Activated naive CD4-positive, alpha-beta T cell treated with anti-CD3 and anti-CD28 coated beads, Interleukin-2, amount 50 U/mL, for 72 hours (primary cell): ENCODE data around the gene SCYL1. TPM values are rescaled to one million over a fixed set of nuclear protein-coding genes. Genes with fewer than 3 reads are reported as not detected.

Experiments
- ATAC-seq, 2 donors: fragments of 150-1000 bp; cut with Tn5 transposase; 2 replicates each; pipeline ENCODE4 v1.10.0; 2021; ENCODE audit warnings: mild to moderate bottlenecking in 2 of 2, moderate library complexity in 2 of 2
- DNase-seq, 2 donors: peaks; one replicate each; pipeline ENCODE4 v3.0.0; 2021 to 2022; ENCODE audit warnings: low spot score in 2 of 2
- H3K27ac Mint-ChIP-seq, 2 donors: one replicate each; pipeline ENCODE4 v1.8.0; 2022; ENCODE audit warnings: mild to moderate bottlenecking in 2 of 2, mixed read lengths in 2 of 2
- H3K36me3 Mint-ChIP-seq, 2 donors: one replicate each; pipeline ENCODE4 v1.8.0; 2022; ENCODE audit warnings: mixed read lengths in 2 of 2
- H3K9me3 Mint-ChIP-seq, 2 donors: one replicate each; pipeline ENCODE4 v1.8.0; 2022; ENCODE audit warnings: mixed read lengths in 2 of 2
- total RNA-seq, 2 donors: library from RNA; stranded (reverse); gene quantifications; one replicate each; pipeline ENCODE4 v1.2.3, GENCODE V29; 2022

The SCYL1 gene
- total RNA-seq, 2 donors from 2014 or later: 74.3 to 93.2 TPM

DNA sequence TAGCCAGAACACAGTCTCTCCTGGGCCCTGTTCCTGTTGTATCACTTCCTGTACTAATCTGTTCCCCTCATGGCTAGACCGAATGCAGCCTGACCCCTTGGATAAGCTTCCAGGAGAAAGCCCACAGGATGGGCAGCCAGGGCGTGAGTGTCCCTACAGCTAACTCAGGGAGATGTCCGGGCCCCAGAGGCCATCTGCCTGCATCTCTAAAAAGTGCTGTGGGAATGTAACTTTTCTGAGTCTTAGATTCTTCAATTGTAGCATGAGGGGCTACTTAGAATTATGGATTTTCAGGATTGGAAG lies 33.8 kb upstream of the SCYL1 start:
- Mint-ChIP-seq H3K27ac (peak overlapping the region; percentile 29 to 98), H3K9me3 (no peaks in the 10 kb centered on the region), H3K36me3 (peaks cover 0 to 6% of the 10 kb centered on the region in 2 donors)
- ATAC-seq (no peak), DNase-seq (no peak)

DNA sequence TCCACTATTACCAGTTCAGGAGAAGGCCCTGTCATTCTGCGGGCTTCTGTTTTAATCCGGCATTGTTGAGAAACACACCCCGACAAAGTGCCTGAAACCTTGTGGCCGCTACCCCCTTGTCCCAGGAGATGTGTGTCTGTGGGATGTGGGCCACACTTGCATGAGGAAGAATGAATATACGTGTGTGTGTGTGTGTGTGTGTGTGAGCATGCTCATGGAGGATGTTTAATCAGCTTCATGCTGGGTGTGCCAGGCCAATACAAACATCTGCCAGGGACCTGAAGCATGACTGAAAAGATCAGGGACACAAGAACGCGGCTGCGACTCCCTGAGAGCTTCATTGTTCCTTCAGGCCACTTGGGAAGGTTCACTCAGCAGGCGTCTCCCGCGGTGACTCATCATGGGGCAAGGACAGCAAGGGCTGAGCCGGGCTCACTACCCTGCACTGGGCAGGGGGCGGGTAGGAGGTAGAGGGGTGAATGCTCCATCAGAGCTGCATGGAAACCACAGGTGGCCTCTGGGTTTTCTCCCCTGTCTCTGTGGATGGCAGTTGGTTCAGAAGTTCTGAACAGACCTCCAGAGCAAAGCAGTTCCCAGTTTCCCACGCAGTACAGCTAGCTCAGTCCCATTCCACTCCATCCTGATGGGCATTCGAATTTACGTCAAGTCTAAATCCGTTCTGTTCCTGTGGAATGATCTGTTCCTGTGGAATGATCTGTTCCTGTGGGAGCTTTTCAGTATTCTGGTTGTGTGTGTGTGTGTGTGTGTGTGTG lies 33.1 kb upstream of the SCYL1 start:
- H3K36me3 Mint-ChIP-seq: peaks cover under 1 to 6% of the 10 kb centered on the region in 2 donors
- H3K27ac Mint-ChIP-seq: peak overlapping the region; percentile 95 to 98
- ATAC-seq (no peak), DNase-seq (no peak)
- H3K9me3 Mint-ChIP-seq: no peaks in the 10 kb centered on the region

DNA sequence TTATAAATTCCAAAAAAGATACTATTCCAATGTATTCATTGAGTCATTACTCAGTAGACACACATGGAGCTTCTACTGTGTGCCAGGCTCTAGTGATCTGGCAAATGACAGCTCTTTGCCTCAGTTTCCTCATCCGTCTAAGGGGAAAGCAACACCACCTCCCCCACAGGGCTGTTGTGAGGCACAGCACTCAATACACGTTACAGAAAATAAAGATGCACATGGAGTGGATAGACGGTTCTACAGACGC lies 32.6 kb upstream of the SCYL1 start:
- DNase-seq (no peak), ATAC-seq (no peak)
- Mint-ChIP-seq H3K36me3 (peaks cover 6% of the 10 kb centered on the region in 2 donors), H3K9me3 (no peaks in the 10 kb centered on the region), H3K27ac (peak overlapping the region; percentile 95 to 98)

GRCh38 chr11:65492637-65493366 lies 32.1 kb upstream of the SCYL1 start:
- peak; percentile 11 to 47 for ATAC-seq
- peak overlapping the region; percentile 95 to 98 for H3K27ac Mint-ChIP-seq
- no peak for DNase-seq
- peaks cover 6% of the 10 kb centered on the region in 2 donors for H3K36me3 Mint-ChIP-seq
- no peaks in the 10 kb centered on the region for H3K9me3 Mint-ChIP-seq

DNA sequence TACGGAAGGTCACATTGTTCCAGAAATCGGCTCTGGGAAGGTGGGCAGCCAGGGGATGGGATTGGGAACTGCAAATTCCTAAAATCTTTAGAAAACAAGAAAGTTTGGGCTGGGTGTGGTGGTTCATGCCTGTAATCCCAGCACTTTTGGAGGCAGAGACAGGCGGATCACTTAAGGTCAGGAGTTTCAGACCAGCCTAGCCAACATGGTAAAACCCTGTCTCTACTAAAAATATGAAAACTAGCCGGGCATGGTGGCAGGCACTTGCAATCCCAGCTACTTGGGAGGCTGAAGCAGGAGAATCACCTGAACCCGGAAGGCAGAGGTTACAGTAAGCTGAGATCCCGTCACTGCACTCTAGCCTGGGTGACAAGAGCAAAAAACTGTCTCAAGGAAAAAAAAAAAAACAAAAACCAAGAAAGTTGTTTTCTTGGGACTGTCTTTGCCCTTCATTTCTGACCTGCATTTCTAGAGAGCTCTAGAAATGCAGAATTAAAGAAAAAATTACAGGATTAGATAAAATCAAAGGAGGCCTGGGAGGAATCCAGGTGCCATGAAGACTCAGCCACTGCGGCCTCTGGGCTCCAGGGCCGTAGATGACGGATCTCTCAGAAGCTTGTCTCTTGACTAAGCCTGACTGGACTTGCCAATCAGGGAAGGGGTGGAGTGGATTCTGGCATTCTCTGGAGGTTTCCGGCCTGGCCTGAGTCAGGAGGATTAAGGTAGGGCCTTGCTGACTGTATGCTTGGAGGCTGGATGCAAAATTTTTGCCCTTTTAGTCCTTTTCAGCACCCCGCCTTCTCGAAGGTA lies 31.3 kb upstream of the SCYL1 start:
- DNase-seq (no peak), ATAC-seq (no peak)
- Mint-ChIP-seq H3K9me3 (no peaks in the 10 kb centered on the region), H3K27ac (peak overlapping the region; percentile 95 to 98), H3K36me3 (peaks cover 6% of the 10 kb centered on the region in 2 donors)

GRCh38 chr11:65496304-65497140 lies 28.4 kb upstream of the SCYL1 start:
- Mint-ChIP-seq H3K27ac (no peak overlapping the region), H3K36me3 (peaks cover 6% of the 10 kb centered on the region in 2 donors), H3K9me3 (peaks cover 0 to 3% of the 10 kb centered on the region in 2 donors)
- ATAC-seq (peak; percentile 0 to 16), DNase-seq (no peak)

GRCh38 chr11:65497141-65498041 lies 27.5 kb upstream of the SCYL1 start:
- peak; percentile 98 to 100 for DNase-seq
- H3K36me3 Mint-ChIP-seq: peaks cover 6% of the 10 kb centered on the region in 2 donors
- H3K27ac Mint-ChIP-seq: no peak overlapping the region
- peaks cover 0 to 3% of the 10 kb centered on the region in 2 donors for H3K9me3 Mint-ChIP-seq
- ATAC-seq: peak; percentile 73 to 78

- H3K36me3 Mint-ChIP-seq: peaks cover 6% of the 10 kb centered on the region in 2 donors
- H3K27ac Mint-ChIP-seq: no peak overlapping the region
- ATAC-seq: peak in 1 of 2 donors; percentile 8
- peaks cover 0 to 3% of the 10 kb centered on the region in 2 donors for H3K9me3 Mint-ChIP-seq
- DNase-seq: peak; percentile 64 to 70
Observed at GRCh38 chr11:65498042-65498726, 26.7 kb upstream of the SCYL1 start.

DNA sequence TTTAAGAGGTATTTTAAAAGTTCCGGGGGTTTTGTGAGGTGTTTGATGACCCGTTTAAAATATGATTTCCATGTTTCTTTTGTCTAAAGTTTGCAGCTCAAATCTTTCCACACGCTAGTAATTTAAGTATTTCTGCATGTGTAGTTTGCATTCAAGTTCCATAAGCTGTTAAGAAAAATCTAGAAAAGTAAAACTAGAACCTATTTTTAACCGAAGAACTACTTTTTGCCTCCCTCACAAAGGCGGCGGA lies 26.2 kb upstream of the SCYL1 start:
- no peak for DNase-seq
- Mint-ChIP-seq H3K9me3 (peaks cover 0 to 3% of the 10 kb centered on the region in 2 donors), H3K27ac (no peak overlapping the region), H3K36me3 (peaks cover 6 to 10% of the 10 kb centered on the region in 2 donors)
- ATAC-seq: no peak

- Mint-ChIP-seq H3K36me3 (peaks cover 6 to 15% of the 10 kb centered on the region in 2 donors), H3K27ac (no peak within 1 kb of the TSS), H3K9me3 (peaks cover 0 to 3% of the 10 kb centered on the region in 2 donors)
- ATAC-seq (peak; percentile 9 to 19), DNase-seq (peak; percentile 91 to 99)
Observed at GRCh38 chr11:65498977-65499712, 25.7 kb upstream of the SCYL1 start, which contains the start of gene MALAT1. TSS of gene MALAT1 (plus strand) at chr11:65499045.

DNA sequence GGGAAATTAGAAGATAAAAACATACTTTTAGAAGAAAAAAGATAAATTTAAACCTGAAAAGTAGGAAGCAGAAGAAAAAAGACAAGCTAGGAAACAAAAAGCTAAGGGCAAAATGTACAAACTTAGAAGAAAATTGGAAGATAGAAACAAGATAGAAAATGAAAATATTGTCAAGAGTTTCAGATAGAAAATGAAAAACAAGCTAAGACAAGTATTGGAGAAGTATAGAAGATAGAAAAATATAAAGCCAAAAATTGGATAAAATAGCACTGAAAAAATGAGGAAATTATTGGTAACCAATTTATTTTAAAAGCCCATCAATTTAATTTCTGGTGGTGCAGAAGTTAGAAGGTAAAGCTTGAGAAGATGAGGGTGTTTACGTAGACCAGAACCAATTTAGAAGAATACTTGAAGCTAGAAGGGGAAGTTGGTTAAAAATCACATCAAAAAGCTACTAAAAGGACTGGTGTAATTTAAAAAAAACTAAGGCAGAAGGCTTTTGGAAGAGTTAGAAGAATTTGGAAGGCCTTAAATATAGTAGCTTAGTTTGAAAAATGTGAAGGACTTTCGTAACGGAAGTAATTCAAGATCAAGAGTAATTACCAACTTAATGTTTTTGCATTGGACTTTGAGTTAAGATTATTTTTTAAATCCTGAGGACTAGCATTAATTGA lies 25.0 kb upstream of the SCYL1 start:
- Mint-ChIP-seq H3K27ac (no peak overlapping the region), H3K36me3 (peaks cover 6 to 16% of the 10 kb centered on the region in 2 donors), H3K9me3 (peaks cover 0 to 3% of the 10 kb centered on the region in 2 donors)
- no peak for DNase-seq
- ATAC-seq: no peak

GRCh38 chr11:65500387-65501185 lies 24.3 kb upstream of the SCYL1 start:
- H3K36me3 Mint-ChIP-seq: peaks cover 6 to 23% of the 10 kb centered on the region in 2 donors
- no peak for ATAC-seq
- DNase-seq: no peak
- no peak overlapping the region for H3K27ac Mint-ChIP-seq
- peaks cover 0 to 3% of the 10 kb centered on the region in 2 donors for H3K9me3 Mint-ChIP-seq

DNA sequence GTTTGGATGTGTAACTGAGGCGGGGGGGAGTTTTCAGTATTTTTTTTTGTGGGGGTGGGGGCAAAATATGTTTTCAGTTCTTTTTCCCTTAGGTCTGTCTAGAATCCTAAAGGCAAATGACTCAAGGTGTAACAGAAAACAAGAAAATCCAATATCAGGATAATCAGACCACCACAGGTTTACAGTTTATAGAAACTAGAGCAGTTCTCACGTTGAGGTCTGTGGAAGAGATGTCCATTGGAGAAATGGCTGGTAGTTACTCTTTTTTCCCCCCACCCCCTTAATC lies 23.8 kb upstream of the SCYL1 start:
- H3K27ac Mint-ChIP-seq: no peak overlapping the region
- DNase-seq (no peak), ATAC-seq (no peak)
- peaks cover 6 to 28% of the 10 kb centered on the region in 2 donors for H3K36me3 Mint-ChIP-seq
- H3K9me3 Mint-ChIP-seq: peaks cover 0 to 3% of the 10 kb centered on the region in 2 donors
